Testis (tissue), 2 donors: ENCODE results near the gene ZNF532.

ENCODE experiments used
- POLR2A ChIP-seq: fragments of 450-650 bp; IDR thresholded peaks from one replicate; pipeline ENCODE4 v1.6.1; 2017; ENCODE audit warnings: antibody characterized with exemption, mild to moderate bottlenecking, moderate library complexity
- TF ChIP-seq, protein P1 (sequence below), 3 experiments: fragments of 450-650 bp in 2 of 3; fragments of 200-600 bp in 1 of 3; sonication (generic) in 1 of 3; IDR thresholded peaks; one replicate each; pipeline ENCODE4 v1.5.1; 2016 to 2019; ENCODE audit warnings: antibody characterized with exemption in 3 of 3, mild to moderate bottlenecking in 2 of 3, moderate library complexity in 1 of 3

GRCh38 chr18:58922995-58923394 is 58.3 kb downstream of the ZNF532 start:
- TF ChIP-seq, protein P1, sequence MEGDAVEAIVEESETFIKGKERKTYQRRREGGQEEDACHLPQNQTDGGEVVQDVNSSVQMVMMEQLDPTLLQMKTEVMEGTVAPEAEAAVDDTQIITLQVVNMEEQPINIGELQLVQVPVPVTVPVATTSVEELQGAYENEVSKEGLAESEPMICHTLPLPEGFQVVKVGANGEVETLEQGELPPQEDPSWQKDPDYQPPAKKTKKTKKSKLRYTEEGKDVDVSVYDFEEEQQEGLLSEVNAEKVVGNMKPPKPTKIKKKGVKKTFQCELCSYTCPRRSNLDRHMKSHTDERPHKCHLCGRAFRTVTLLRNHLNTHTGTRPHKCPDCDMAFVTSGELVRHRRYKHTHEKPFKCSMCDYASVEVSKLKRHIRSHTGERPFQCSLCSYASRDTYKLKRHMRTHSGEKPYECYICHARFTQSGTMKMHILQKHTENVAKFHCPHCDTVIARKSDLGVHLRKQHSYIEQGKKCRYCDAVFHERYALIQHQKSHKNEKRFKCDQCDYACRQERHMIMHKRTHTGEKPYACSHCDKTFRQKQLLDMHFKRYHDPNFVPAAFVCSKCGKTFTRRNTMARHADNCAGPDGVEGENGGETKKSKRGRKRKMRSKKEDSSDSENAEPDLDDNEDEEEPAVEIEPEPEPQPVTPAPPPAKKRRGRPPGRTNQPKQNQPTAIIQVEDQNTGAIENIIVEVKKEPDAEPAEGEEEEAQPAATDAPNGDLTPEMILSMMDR (IDR thresholded peaks at IDR 0.05), result no peak
- no peak for TF ChIP-seq POLR2A
